HG02763 (cell line): ENCODE results near the gene PIANP.
"Not testable (repeated sequence)": the region's sequence is repeated elsewhere in the genome, so short reads cannot be mapped to it uniquely, and the experiment has no call there.

Experiments used
- ATAC-seq: cut with Tn5 transposase; IDR thresholded peaks from one replicate; pipeline ENCODE4 v1.9.1; 2021; ENCODE audit warnings: mild to moderate bottlenecking, moderate library complexity; ENCODE audit not compliant: unreplicated experiment

PIANP gene, protein sequence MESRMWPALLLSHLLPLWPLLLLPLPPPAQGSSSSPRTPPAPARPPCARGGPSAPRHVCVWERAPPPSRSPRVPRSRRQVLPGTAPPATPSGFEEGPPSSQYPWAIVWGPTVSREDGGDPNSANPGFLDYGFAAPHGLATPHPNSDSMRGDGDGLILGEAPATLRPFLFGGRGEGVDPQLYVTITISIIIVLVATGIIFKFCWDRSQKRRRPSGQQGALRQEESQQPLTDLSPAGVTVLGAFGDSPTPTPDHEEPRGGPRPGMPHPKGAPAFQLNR

DNA sequence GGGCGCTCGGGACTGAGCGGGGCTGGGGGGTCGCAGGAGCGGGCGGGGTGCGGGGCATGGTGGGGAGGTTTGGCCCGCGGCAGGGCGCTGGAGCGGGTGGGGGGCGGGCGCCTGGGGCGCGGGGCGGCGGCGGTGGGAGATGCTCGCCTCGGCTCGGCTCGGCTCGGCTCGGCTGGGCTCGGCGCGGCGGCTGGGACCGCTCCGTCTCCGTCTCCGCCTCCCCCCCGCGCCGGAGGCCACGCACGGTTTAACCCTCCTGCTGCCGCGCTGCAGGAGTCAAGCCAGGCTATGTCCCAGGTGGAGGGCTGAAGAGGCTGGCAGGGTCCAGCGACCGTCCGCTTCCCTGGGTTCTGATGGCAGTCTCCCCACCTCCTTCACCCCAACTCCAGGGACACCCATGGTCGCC lies at the start of gene PIANP:
TSS of gene PIANP (minus strand) at position 170 of the 406 bp plus-strand sequence. CDS start 2,754 bp downstream, outside the sequence.
- no peak for ATAC-seq

DNA sequence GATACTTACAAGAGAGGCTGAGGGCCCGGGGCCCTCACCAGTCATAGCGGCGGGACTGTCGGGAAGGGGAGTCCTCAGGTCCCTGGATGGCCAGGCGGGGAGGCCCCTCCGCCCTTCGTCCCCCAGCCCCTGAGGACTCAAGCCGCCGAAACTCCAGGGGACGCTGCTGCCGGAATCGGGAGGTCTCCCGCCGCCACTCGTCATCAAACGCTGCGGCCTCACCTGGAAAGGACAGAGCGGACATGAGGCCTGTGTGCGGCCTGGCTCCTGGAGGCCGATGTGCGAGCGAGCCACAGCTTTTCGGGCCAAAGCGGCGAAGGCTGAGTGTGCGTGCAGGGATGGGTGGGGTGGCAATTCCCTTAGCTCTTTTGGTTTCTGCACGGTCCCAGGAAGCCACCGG lies 48.1 kb upstream of the PIANP start:
- no peak for ATAC-seq

DNA sequence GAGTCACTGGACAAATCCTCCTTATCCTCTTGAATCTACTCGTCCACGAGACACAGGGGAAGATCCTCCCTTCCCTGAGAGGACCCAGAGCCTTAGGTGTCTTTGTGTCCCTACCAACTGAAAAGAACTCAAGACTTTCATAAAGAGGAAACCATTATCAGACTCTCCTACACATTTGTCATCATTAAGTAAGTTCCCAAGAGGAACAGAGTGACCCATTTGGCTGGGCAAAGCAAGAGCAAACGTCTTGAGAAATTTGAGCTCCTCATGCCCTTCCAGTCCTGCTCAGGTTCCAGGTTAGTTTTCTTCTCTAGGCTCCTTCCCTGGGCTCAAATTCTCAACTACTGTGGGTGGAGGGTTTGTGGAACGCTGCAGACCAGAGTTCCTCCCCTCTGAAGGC lies 46.6 kb upstream of the PIANP start:
- ATAC-seq: no peak

DNA sequence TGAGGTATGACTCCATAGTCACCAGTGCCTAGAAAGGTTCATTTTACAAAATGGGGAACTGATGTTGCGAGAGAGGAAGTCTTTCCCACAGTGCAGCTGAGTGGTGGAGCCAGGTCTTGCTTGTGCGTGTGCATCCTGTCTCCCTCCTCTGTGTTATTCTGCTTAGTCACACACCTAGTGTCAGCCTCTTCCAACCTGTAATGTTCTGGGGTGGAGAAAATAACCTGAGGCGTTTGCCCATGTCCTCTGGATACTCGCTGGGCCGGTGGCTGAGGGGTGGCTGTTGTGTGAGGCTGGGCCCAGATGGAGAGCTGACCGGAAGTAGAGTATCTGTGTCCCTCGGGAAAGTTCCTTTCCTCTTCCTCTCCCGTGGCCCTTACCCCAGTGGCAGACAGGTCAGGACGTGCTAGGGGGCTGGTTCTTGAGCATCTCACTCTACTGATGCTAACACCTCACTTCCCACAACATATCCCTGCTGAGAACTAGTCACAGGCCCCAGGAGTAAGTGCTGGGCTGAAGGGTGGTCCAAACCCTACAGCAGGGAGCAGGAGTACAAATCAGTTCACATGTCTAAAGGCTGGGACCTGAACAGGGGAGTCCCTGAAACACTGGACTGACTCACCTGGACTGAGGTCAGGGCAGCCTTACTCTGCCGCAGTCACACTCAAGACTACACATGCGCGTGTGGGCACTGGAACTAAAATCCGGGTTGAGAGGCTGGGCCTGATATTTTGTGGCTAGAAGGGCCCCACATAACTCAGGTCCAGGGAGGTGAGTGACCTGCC lies 45.3 kb upstream of the PIANP start:
- no peak for ATAC-seq

DNA sequence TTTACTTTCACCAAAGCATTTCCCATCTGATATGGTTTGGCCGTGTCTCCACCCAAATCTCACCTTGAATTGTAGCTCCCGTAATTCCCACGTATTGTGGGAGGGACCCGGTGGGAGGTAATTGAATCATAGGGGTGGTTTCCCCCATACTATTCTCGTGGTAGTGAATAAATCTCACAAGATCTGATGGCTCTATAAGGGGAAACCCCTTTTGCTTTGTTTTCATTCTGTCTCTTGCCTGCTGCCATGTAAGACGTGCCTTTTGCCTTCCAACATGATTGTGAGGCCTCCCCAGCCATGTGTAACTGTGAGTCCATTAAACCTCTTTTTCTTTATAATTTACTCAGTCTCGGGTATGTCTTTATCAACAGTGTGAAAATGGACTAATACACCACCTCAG lies 42.7 kb upstream of the PIANP start:
- not testable (repeated sequence) for ATAC-seq

DNA sequence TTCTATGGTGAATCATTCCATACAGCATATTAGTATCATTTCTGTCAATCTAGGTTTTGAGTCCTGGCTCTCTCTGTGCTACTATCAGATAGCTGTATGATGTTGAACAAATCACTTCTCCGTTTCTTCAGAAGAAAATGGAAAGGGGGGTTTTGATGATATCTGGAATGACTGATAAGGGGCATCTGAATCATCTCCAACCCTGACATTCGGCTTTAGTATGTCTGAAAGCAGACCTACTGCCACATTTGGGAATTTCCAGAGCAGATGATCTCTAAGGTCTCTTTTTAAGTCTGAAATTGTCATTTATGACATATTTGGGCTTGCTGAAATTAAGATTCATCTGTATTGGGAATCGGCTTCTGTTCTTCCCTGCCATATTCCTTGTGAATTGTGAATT lies 42.2 kb upstream of the PIANP start:
- no peak for ATAC-seq

DNA sequence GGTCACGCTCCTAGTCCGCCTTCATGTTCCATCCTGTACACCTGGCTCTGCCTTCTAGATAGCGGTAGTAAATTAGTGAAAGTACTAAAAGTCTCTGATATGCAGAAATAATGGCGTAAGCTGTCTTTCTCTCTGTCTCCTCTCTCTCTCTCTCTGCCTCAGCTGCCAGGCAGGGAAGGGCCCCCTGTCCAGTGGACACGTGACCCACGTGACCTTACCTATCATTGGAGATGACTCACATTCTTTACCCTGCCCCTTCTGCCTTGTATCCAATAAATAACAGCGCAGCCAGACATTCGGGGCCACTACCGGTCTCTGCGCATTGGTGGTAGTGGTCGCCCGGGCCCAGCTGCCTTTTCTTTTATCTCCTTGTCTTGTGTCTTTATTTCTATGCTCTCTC lies 41.5 kb upstream of the PIANP start:
- ATAC-seq: not testable (repeated sequence)

DNA sequence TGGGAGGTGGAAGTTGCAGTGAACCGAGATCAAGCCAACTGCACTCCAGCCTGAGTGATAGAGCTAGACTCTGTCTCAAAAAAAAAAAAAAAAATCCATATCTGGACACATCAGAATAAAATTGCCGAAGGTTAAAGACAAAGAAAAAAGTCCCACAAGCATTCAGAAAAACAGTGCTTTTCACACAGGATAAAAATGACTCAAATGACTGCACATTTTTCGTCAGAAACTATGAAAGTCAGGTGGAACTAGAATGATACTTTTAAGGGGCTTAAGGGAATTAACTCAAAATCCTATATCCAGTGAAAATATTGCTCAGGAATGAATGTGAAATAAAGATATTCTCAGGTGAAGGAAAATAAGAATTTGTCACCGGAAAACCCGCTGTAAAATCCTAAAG lies 36.1 kb upstream of the PIANP start:
- no peak for ATAC-seq

DNA sequence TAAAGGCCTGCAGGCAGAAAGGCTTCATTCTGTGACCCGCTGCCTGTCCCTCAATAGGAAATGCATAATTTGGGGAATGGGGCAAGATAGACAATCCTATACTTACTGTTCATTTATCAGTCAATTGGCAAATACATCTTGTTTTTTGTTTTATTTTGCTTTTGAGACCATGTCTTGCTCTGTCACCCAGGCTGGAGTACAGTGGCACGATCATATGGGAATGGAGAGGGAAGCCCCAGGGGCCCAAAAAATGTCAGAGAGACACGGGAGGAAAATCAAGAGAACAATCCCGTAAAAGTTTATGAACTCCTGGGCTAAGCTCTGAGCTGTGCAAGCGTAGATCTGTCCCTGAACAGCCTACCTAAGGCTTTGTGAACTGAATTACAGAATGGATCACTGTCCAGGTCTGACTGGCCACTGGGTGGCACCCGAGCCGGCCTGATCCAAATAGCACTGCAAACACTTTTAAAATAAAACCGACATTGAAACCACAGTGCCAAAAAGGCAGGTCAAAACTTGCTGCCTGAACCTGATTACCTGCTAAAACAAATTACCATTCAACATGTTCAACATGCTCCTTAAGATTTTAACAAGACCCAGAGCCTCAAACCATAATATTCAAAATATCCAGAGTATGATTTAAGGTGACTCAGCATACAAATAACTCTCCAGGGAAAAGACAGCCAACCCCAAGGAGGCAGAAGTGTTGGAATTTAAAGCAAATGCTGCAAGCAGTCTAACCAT lies 35.0 kb upstream of the PIANP start:
- no peak for ATAC-seq

DNA sequence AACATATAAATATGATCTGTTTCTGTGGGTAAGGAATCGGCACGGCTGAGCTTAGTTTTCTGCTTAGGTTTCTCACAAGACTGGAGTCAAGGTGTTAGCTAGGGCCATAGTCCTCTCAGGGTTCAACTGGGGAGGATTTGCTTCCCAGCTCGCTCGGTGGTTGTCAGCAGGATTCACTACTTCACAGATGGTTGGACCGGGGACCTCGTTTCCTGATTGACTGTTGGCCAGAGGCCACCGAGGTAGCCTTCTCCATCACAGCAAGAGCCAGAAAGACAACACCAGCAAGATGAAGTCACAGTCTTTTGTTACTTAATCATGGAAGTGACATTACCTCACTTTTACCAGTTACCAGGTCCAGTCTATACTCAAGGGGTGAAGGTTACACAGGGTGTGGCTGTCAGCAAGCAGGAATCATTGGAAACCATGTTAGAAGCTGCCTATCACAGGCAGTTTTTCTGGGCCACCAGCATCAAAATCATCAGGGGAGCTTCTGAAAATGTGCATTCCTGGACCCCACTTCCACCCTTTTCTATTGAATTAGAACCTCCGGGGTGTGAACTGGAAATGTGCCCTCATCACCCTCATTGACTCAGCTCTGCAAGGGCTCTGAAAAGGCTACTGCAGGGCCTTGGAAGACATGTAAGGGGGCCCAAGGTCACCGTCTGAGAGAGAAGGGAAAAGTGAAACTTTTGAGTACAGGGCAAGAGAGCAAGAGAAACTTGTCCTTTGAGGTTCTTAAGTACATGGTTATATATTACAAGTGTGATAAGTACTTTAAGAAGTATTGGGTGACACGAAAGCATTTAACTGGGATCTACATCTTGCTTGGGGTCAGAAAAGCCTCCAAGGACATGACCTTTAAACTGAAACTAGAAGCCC lies 34.1 kb upstream of the PIANP start:
- ATAC-seq: no peak

DNA sequence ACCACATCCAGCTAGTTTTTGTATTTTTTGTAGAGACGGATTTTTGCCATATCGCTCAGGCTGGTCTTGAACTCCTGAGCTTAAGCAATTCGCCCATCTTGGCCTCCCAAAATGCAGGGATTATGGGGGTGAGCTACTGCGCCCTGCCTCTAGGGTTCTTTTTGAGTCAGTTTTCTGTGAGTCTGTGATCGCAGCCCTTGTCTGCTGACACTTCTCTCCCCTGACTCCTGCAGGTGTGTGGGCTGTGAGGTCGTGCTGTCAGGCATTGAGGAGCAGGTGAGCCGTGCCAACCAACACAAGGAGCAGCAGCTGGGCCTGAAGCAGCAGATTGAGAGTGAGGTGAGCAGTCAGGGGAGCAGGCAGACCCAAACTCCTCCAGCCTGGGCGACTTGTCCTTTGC lies 29.6 kb upstream of the PIANP start:
- no peak for ATAC-seq

DNA sequence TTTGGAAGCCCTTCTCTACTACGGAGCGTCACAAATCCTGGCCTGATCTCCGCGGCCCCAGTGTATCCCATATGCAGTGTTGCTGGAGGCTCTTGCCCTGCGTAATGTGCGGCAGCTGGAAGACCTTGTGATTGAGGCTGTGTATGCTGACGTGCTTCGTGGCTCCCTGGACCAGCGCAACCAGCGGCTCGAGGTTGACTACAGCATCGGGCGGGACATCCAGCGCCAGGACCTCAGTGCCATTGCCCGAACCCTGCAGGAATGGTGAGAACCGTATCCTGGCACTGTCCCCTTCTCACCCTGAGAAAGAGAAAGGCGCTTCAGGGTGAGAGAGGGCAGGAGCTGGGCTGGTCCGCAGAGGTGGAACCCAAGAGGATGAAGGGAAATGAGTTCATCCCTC lies 28.6 kb upstream of the PIANP start:
- ATAC-seq: no peak

DNA sequence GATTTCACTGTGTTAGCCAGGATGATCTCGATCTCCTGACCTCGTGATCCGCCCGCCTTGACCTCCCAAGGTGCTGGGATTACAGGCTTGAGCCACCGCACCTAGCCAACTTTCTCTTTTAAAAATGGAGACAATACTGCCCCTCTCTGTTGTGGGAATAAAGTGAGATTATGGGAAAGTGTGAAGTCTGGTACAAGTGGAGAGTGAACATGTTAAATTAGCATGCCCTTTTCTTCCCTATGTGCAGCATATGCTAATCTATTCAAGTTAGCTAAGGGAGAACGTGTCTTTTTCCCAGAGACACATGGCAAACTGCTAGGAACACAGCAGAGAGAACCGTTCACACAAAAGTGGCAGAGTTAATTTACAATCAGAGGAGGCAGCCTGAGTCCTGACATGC lies 24.7 kb upstream of the PIANP start:
- no peak for ATAC-seq

DNA sequence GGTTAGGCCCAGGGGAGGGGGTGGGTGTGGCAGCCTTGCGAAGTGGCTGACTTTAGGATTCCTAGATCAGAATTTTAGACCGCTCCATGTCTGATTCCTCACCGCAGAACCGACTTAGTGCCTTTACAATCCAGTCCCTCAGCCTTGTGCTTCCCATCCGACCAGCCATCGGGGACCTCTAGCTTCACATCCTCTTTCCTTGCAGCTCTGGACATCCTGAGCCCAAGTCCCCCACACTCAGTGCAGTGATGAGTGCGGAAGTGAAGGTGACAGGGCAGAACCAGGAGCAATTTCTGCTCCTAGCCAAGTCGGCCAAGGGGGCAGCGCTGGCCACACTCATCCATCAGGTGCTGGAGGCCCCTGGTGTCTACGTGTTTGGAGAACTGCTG lies 23.8 kb upstream of the PIANP start:
- peak; percentile 5 for ATAC-seq

DNA sequence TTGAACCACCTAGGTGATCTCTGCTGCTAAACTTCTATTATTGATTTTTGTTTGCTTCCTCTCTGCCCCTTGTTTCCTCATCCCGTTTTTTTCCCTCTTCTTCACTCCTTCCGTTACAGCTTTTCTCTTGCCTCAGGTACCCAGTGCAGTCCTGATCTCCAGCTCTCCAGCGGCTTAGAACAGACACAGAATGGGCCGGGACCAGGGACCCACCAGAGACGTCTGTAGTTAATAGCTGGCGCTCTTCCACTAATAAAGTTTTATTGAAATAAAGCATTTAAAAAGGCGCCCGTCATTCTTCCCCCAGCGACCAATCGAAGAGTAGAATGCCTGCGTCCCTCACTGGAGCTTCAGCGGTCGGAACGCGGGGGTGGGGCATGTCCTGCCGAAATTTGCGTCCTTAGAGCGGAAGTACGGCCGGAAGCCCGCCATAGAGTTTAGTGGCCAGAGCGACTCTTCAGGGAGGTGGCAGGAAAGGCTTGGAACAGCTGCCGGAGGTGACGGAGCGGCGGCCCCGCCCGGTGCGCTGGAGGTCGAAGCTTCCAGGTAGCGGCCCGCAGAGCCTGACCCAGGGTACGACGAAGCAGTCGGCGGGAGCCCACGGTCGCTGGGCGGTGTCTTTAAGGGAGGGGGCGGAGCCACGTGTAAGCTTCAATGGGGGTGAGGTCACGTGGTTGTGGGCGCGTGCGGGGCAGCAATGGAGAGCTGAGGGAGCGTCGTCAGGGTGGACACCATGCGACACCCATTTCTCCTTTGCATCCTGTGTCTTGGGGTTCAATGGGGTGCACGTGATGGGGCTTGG lies 23.2 kb upstream of the PIANP start, which contains the start of gene COPS7A:
TSS of gene COPS7A (plus strand) at position 440 of the 802 bp plus-strand sequence. CDS start 611 bp downstream, outside the sequence.
- peak; percentile 95 for ATAC-seq

DNA sequence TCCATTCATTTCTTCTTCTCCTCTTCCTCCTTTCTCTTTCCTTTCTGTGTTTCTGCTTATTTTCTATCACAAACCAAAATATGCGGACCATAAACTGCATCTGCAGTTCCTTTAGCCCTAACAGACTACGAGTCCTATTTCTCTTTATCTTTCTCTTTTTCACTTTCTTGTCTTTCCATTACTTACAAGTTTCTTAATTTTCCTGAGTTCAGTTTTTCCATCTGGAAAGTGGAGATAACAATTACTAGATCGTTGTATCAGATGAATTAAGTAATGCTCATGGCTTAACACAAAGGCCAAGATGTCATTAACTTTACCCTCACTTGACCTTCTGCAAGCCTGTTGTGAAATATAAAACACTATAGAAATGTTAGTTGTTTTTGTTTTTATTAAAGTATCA lies 22.2 kb upstream of the PIANP start:
- ATAC-seq: no peak

DNA sequence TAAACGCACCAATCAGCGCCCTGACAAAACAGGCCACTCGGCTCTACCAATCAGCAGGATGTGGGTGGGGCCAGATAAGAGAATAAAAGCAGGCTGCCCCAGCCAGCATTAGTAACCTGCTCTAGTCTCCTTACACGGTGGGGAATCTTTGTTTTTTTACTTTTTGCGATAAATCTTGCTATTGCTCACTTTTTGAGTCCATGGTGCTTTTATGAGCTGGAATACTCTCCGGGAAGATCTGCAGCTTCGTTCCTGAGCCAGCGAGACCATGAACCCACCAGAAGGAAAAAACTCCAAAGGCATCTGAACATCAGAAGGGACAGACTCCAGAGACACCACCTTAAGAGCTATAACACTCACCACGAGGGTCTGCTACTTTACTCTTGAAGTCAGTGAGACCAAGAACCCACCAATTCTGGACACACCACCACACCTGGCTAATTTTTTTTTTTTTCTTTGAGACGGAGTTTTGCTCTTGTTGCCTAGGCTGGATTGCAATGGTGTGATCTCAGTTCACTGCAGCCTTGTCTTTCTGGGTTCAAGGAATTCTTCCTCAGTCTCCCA lies 16.3 kb upstream of the PIANP start:
- no peak for ATAC-seq

DNA sequence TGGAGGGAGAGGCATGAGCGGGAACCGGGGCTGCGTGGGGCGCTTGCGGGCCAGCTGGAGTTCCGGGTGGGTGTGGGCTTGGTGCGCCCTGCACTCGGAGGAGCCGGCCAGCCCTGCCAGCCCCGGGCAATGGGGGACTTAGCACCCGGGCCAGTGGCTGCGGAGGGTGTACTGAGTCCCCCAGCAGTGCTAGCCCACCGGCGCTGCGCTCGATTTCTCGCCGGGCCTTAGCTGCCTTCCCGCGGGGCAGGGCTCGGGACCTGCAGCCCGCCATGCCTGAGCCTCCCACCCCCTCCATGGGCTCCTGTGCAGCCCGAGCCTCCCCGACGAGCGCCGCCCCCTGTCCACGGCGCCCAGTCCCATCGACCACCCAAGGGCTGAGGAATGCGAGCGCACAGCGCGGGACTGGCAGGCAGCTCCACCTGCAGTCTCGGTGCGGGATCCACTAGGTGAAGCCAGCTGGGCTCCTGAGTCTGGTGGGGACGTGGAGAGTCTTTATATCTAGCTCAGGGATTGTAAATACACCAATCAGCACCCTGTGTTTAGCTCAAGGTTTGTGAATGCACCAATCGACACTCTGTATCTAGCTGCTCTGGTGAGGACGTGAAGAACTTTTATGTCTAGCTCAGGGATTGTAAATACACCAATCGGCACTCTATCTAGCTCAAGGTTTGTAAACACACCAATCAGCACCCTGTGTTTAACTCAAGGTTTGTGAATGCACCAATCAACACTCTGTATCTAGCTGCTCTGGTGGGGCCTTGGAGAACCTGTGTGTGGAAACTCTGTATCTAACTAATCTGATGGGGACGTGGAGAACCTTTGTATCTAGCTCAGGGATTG lies 15.6 kb upstream of the PIANP start:
- ATAC-seq: not testable (repeated sequence)

DNA sequence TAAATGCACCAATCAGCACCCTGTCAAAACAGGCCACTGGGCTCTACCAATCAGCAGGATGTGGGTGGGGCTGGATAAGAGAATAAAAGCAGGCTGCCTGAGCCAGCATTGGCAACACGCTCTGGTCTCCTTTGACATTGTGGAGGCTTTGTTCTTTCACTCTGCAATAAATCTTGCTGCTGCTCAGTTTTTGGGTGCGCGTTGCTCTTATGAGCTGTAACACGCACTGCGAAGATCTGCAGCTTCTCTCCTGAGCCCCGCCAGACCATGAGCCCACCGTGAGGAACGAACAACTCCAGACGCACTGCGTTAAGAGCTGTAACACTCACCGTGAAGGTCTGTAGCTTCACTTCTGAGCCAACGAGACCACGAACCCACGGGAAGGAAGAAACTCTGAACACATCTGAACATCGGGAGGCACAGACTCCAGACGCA lies 8.4 kb upstream of the PIANP start:
- no peak for ATAC-seq
